ENCODE results near the gene LRSAM1. TPM values are rescaled to one million over a fixed set of nuclear protein-coding genes. Genes with fewer than 3 reads are reported as not detected.

Gene LRSAM1
- total and polyA plus RNA-seq, 2 of the 8 experiments (the other 6 are each of a cell fraction or from before 2014, with no cell fraction given): 9.7 to 18.3 TPM

DNA sequence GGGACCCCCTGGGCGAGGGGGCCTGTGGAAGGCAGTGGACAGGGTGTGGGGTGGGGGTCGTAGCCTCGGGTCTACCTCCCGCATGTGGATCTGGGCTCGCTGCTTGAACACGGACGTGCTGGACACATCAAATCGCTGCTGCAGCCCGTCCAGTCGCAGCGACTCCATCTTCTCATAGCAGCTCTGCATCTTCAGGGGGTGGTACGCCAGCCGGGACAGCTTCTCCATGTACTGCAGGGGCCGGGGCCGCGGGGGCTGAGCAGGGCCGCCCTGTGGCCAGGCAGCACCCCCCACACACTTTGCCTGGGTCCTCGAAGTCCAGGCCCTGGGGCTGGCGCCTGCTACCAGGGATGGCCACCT lies 57.6 kb downstream of the LRSAM1 start:
- WGBS, 2 experiments (ENCODE audit: extremely low coverage in 1 of 2, insufficient coverage in 1 of 2, insufficient read length in 1 of 2, insufficient replicate concordance in 2 of 2, low coverage in 1 of 2, low lambda C conversion rate in 2 of 2, missing lambda C conversion rate in 1 of 2): 90% methylated on average over 18 of the region's 19 CpGs; no CpG with 5 or more reads in 1 of the 2 experiments
- no peak for TF ChIP-seq EP300 (IDR thresholded peaks at IDR 0.05; ENCODE audit: borderline replicate concordance in 1 of 2, low read depth in 2 of 2, low read length in 2 of 2)
- no peak for TF ChIP-seq RBBP5 (IDR thresholded peaks at IDR 0.05; ENCODE audit: borderline replicate concordance, low read depth, low read length)
- no peak for TF ChIP-seq KDM1A (IDR thresholded peaks at IDR 0.05; ENCODE audit: borderline replicate concordance, low read length)
- TF ChIP-seq NANOG (IDR thresholded peaks at IDR 0.05; ENCODE audit: insufficient read depth, low read depth, low read length, poor library complexity, severe bottlenecking): no peak
- TF ChIP-seq, protein P1, sequence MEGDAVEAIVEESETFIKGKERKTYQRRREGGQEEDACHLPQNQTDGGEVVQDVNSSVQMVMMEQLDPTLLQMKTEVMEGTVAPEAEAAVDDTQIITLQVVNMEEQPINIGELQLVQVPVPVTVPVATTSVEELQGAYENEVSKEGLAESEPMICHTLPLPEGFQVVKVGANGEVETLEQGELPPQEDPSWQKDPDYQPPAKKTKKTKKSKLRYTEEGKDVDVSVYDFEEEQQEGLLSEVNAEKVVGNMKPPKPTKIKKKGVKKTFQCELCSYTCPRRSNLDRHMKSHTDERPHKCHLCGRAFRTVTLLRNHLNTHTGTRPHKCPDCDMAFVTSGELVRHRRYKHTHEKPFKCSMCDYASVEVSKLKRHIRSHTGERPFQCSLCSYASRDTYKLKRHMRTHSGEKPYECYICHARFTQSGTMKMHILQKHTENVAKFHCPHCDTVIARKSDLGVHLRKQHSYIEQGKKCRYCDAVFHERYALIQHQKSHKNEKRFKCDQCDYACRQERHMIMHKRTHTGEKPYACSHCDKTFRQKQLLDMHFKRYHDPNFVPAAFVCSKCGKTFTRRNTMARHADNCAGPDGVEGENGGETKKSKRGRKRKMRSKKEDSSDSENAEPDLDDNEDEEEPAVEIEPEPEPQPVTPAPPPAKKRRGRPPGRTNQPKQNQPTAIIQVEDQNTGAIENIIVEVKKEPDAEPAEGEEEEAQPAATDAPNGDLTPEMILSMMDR (IDR thresholded peaks at IDR 0.05; ENCODE audit: control extremely low read depth in 1 of 3, insufficient read depth in 1 of 3, low read depth in 1 of 3, low read length in 3 of 3): no peak
- no peak for TF ChIP-seq FOSL1 (IDR thresholded peaks at IDR 0.05; ENCODE audit: insufficient read depth, low read depth, low read length)
- no peak for TF ChIP-seq SAP30 (IDR thresholded peaks at IDR 0.05; ENCODE audit: insufficient read depth, insufficient replicate concordance, low read length)
- no peak for TF ChIP-seq TCF12 (IDR thresholded peaks at IDR 0.05; ENCODE audit: low read depth, low read length)
- no peak for TF ChIP-seq RNF2 (IDR thresholded peaks at IDR 0.05; ENCODE audit: borderline replicate concordance, low read depth, low read length, missing control alignments, poor library complexity, severe bottlenecking)
- Histone ChIP-seq H3K9me3 (ENCODE audit: insufficient read depth in 2 of 2, low read depth in 1 of 2, low read length in 1 of 2) (no peaks in the 10 kb centered on the region), H3K56ac (replicated peaks; ENCODE audit: insufficient read length, low read depth, low read length) (no peak overlapping the region), H4K5ac (ENCODE audit: insufficient read length, low read depth, low read length) (no peak overlapping the region), H3K4me1 (replicated peaks in 1 of 4; ENCODE audit: control insufficient read depth in 3 of 4, insufficient read depth in 4 of 4, low read length in 3 of 4) (peaks cover 0 to 7% (median 4%) of the 10 kb centered on the region in 4 experiments; a peak in 6 of 7 replicates), H3K14ac (ENCODE audit: insufficient read length) (no peak overlapping the region), H3K36me3 (ENCODE audit: control insufficient read depth in 2 of 4, insufficient read depth in 4 of 4, low read length in 3 of 4) (peaks cover 0 to 10% (median 1%) of the 10 kb centered on the region in 4 experiments; a peak in 1 of 8 replicates), H3K4me3 (ENCODE audit: extremely low read depth in 1 of 4, insufficient read depth in 2 of 4, low read depth in 3 of 4, low read length in 4 of 4) (no peak overlapping the region), H4K20me1 (replicated peaks in 1 of 2; ENCODE audit: control insufficient read depth in 1 of 2, insufficient read depth in 2 of 2, low read length in 2 of 2) (peaks cover 0 to 3% of the 10 kb centered on the region in 2 experiments), H3K9ac (replicated peaks in 1 of 4; ENCODE audit: extremely low read depth in 1 of 4, low read depth in 3 of 4, low read length in 3 of 4) (no peak overlapping the region), H2BK15ac (ENCODE audit: low read length) (no peak overlapping the region), H3K23me2 (ENCODE audit: low read depth, low read length) (no peaks in the 10 kb centered on the region), H3K27me3 (replicated peaks in 1 of 4; ENCODE audit: control insufficient read depth in 3 of 4, extremely low read depth in 1 of 4, insufficient read depth in 3 of 4, low read length in 3 of 4) (no peaks in the 10 kb centered on the region), H2BK12ac (ENCODE audit: low read depth, low read length) (no peak overlapping the region), H3K23ac (ENCODE audit: insufficient read length) (no peak overlapping the region), H3K79me2 (ENCODE audit: control insufficient read depth in 1 of 2, insufficient read depth in 2 of 2, low read length in 2 of 2) (no peaks in the 10 kb centered on the region), H3K27ac (ENCODE audit: low read depth, low read length) (no peak overlapping the region), H4K91ac (replicated peaks; ENCODE audit: insufficient read length, low read length) (no peak overlapping the region), H3K18ac (ENCODE audit: extremely low read depth, low read length) (no peak overlapping the region), H2BK120ac (replicated peaks; ENCODE audit: low read depth, low read length) (no peak overlapping the region), H2AK5ac (ENCODE audit: low read depth, low read length) (no peak overlapping the region), H2BK5ac (ENCODE audit: low read depth, low read length) (no peak overlapping the region), H3K4me2 (ENCODE audit: insufficient read depth in 1 of 2, low read depth in 2 of 2, low read length in 2 of 2) (no peak overlapping the region), H2BK20ac (ENCODE audit: low read length) (no peak overlapping the region), H2AFZ (ENCODE audit: low read length) (no peak overlapping the region), H4K8ac (ENCODE audit: extremely low read depth, insufficient read depth, low read length) (no peak overlapping the region), H3K4ac (replicated peaks; ENCODE audit: insufficient read length, low read depth, low read length) (no peak overlapping the region), H3K79me1 (ENCODE audit: low read depth, low read length) (no peaks in the 10 kb centered on the region)
- ChIA-PET POLR2A (ENCODE audit: partially characterized antibody) (interaction anchor here (1.9 to 3.8 kb wide), 2 partner anchors 19 to 58 kb away, joined by 6 to 13 read pairs; partner anchors contain the start of genes LRSAM1 and RPL12), CTCF (ENCODE audit: partially characterized antibody) (interaction anchor here (0.9 to 11.4 kb wide), 11 partner anchors 8 to 81 kb away, joined by 3 to 193 read pairs (median 6); no protein-coding TSS in a partner anchor)
- FAIRE-seq: no peak
- DNase-seq (ENCODE audit: low read depth in 1 of 2, low spot score in 2 of 2): no peak

Data from H1 (cell line).